Limb (tissue), 2 donors: ENCODE data around the gene PROX1.
A peak's percentile ranks its signal among the peaks of the same experiment; 100 is the strongest.

Source experiments
- DNase-seq, 2 donors: peaks; one replicate each; pipeline ENCODE4 v3.0.0-alpha.2; 2016; ENCODE audit errors: extremely low spot score in 2 of 2

PROX1 gene

GRCh38 chr1:213987927-213988506 is at the start of gene PROX1:
Gene PROX1 (plus strand): TSS chr1:213987973. CDS start chr1:213996536, 8,563 bp downstream.
- DNase-seq, result peak in 1 of 2 donors; percentile 94

- DNase-seq, result no peak
These were observed 49.0 kb upstream of the PROX1 start for GRCh38 chr1:213938776-213939175.

GRCh38 chr1:213939888-213940287 is 47.9 kb upstream of the PROX1 start:
- no peak for DNase-seq

- no peak for DNase-seq
These were observed 46.8 kb upstream of the PROX1 start for GRCh38 chr1:213940947-213941346.

GRCh38 chr1:213942061-213942460 is 45.7 kb upstream of the PROX1 start:
- no peak for DNase-seq

GRCh38 chr1:213947200-213947801 is 40.5 kb upstream of the PROX1 start:
- DNase-seq, result no peak

GRCh38 chr1:213951876-213952275 is 35.9 kb upstream of the PROX1 start:
- no peak for DNase-seq

- no peak for DNase-seq
These were observed 34.0 kb upstream of the PROX1 start for GRCh38 chr1:213953806-213954205.

GRCh38 chr1:213956295-213956770 is 31.4 kb upstream of the PROX1 start:
- DNase-seq, result no peak

- DNase-seq, result no peak
These were observed 29.4 kb upstream of the PROX1 start for GRCh38 chr1:213958346-213958745.

- no peak for DNase-seq
These were observed 26.8 kb upstream of the PROX1 start for GRCh38 chr1:213960963-213961362.

- DNase-seq, result no peak
These were observed 25.3 kb upstream of the PROX1 start for GRCh38 chr1:213962508-213962907.

GRCh38 chr1:213966122-213966521 is 21.7 kb upstream of the PROX1 start:
- DNase-seq, result no peak

- DNase-seq, result no peak
These were observed 19.5 kb upstream of the PROX1 start for GRCh38 chr1:213968146-213968825.

GRCh38 chr1:213969958-213970555 is 17.7 kb upstream of the PROX1 start:
- no peak for DNase-seq

GRCh38 chr1:213972141-213972540 is 15.6 kb upstream of the PROX1 start:
- DNase-seq, result no peak

GRCh38 chr1:213973129-213973528 is 14.6 kb upstream of the PROX1 start:
- no peak for DNase-seq

- DNase-seq, result no peak
These were observed 10.9 kb upstream of the PROX1 start for GRCh38 chr1:213976665-213977485.

GRCh38 chr1:213977486-213977842 is 10.3 kb upstream of the PROX1 start:
- DNase-seq, result no peak

- no peak for DNase-seq
These were observed 9.9 kb upstream of the PROX1 start for GRCh38 chr1:213977909-213978308.

GRCh38 chr1:213979751-213980586 is 7.8 kb upstream of the PROX1 start:
- no peak for DNase-seq
